ENCODE measurements around the gene SYTL3.

SYTL3 gene

DNA sequence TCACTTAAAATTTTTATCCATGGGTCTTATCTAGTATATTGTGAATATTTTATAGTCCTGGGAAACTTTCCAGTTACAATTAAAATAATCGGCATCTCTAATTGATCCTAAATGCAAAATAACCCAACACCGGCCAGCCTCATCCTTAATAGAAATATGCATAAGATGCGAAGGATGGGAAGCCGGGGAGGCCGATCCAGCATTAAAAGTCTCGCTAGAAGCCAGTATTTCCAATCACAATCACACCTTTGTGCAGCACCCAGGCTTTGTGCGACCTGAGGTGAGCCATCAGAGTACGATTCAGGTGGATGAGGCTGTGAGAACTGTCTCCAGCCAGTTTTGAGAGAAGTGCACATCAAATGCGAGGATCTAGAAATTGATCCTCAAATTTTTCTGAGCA lies 104.0 kb downstream of the SYTL3 start:
- no peak for TF ChIP-seq ZNF274 (IDR thresholded peaks at IDR 0.05; ENCODE audit: low read depth, low read length)
- H3K4me3 ChIP-seq (ENCODE audit: low read length) = no peak overlapping the region

GRCh38 chr6:158754738-158755137 lies 104.9 kb downstream of the SYTL3 start:
- TF ChIP-seq ZNF274 (IDR thresholded peaks at IDR 0.05; ENCODE audit: low read depth, low read length) = no peak
- no peak overlapping the region for H3K4me3 ChIP-seq (ENCODE audit: low read length)

DNA sequence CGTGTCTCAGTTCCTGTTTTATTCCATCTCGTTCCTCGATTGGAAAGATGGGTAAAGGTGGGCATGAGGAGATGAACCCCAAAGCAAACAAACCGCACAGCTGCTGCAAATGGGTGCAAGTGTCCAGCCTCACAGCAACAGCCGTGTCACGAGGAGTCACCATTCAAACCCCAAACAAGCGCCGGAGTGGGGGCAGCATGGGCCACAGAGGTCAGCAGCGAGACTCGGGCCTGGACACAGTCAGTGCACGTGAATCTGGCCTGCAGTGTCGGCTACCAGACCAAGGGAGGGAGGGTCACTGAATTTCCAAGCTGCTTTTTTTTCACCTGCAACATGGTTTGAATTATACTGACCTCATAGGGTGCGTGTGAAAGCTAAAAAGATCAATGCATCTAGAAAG lies 105.8 kb downstream of the SYTL3 start:
- no peak overlapping the region for H3K4me3 ChIP-seq (ENCODE audit: low read length)
- no peak for TF ChIP-seq ZNF274 (IDR thresholded peaks at IDR 0.05; ENCODE audit: low read depth, low read length)

- TF ChIP-seq ZNF274 (IDR thresholded peaks at IDR 0.05; ENCODE audit: low read depth, low read length) = no peak
These were observed 106.3 kb downstream of the SYTL3 start for GRCh38 chr6:158756126-158756525.

GRCh38 chr6:158756977-158757752 lies 107.3 kb downstream of the SYTL3 start:
- no peak overlapping the region for H3K4me3 ChIP-seq (ENCODE audit: low read length)
- no peak for TF ChIP-seq ZNF274 (IDR thresholded peaks at IDR 0.05; ENCODE audit: low read depth, low read length)

More at GRCh38 chr6:158756126-158756525, 106.3 kb downstream of the SYTL3 start:
- H3K4me3 ChIP-seq (ENCODE audit: low read length) = no peak overlapping the region

DNA sequence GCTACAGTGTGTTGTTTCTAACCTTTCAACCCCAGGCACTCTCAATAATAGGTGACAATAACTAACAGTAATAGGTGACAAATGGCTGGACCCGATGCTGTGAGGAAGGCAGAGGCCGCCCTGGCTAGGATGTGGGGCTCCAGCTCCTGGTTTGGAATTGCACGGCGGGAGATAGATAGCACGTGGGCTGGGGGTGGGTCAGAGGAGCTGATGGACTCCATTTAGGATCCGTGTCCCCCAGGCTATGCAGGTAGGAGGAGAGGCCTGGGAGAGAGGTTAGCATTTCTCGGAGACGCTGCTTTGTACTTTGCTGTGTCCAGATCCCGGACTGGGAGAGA lies 107.9 kb downstream of the SYTL3 start:
- no peak overlapping the region for H3K4me3 ChIP-seq (ENCODE audit: low read length)
- no peak for TF ChIP-seq ZNF274 (IDR thresholded peaks at IDR 0.05; ENCODE audit: low read depth, low read length)

DNA sequence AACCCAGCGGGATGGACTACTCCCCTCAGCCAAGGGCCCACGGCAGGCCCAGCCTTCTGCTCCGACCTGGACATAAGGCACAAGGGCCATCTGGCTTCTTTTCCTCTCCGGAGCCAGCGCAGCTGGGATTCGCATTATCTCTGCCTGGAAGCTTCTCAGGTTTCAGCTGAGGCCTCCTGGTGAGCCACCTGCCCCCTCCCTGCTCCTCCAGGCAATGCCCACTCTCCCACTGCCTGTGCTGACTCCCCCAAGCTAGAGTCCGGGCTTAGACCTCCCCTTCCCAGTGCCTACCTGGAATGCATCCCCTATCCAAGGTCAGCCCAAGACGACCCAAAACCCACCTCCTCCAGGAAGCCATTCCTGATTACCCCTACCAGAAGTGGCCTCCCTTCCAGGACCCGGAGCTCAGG lies 108.6 kb downstream of the SYTL3 start:
- TF ChIP-seq ZNF274 (IDR thresholded peaks at IDR 0.05; ENCODE audit: low read depth, low read length) = no peak
- no peak overlapping the region for H3K4me3 ChIP-seq (ENCODE audit: low read length)

DNA sequence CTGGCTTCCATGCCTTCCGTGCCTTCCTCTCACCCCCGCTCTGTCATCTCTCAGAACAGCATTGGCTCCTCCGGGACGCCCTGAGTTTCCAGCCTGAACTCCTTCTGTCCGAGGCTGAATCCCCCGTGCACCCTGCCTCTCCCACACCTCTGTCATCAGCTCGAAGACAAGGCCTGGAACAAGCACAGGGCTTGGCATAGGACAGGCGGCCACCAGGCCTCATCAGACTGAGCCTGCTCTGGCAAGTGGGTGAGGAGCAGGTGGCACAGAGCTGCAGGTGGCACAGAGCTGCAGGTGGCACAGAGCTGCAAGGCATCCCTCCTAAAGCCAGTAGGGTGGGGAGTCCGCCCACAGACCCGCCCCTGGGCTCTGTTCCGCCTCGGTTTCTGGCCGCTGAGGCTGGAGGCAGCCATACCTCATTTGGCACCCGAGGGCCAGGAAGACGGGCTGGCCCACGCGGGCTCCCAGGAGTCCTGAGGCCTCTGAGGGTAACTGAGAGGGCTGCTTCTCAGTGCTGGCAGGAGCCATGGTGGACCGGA lies 109.2 kb downstream of the SYTL3 start:
- no peak for TF ChIP-seq ZNF274 (IDR thresholded peaks at IDR 0.05; ENCODE audit: low read depth, low read length)
- no peak overlapping the region for H3K4me3 ChIP-seq (ENCODE audit: low read length)

- no peak for TF ChIP-seq ZNF274 (IDR thresholded peaks at IDR 0.05; ENCODE audit: low read depth, low read length)
These were observed 110.2 kb downstream of the SYTL3 start for GRCh38 chr6:158759966-158760617.

DNA sequence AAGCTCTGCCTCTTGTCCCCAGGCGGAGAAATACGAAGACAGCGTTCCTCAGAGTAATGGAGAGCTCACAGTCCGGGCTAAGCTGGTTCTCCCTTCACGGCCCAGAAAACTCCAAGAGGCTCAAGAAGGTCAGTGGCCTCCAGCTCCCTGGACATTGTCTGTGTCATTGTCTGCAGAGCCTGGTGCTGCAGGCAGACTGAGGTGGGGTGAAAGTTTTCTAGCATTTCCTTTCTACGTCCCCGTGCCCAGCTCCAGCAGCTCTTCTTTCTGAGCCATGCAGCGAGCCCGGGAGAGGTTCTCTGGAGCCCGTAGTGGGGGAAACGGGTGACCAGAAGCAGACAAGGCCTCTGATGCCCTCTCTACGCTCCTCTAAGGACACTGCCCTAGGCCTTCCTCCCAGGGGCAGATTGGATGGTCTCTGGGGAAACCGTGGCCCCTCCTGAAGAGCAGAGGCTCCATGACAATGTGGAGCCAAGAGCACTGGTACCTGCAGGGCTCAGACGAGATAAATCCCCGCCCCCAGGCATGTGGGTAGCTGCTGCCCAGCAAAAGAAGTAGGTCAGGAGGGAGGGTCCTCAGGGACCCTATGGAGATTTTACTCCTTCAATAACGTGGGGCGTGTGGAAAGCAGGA lies 110.9 kb downstream of the SYTL3 start:
- no peak overlapping the region for H3K4me3 ChIP-seq (ENCODE audit: low read length)
- no peak for TF ChIP-seq ZNF274 (IDR thresholded peaks at IDR 0.05; ENCODE audit: low read depth, low read length)

More at GRCh38 chr6:158759966-158760617, 110.2 kb downstream of the SYTL3 start:
- H3K4me3 ChIP-seq (ENCODE audit: low read length) = no peak overlapping the region

DNA sequence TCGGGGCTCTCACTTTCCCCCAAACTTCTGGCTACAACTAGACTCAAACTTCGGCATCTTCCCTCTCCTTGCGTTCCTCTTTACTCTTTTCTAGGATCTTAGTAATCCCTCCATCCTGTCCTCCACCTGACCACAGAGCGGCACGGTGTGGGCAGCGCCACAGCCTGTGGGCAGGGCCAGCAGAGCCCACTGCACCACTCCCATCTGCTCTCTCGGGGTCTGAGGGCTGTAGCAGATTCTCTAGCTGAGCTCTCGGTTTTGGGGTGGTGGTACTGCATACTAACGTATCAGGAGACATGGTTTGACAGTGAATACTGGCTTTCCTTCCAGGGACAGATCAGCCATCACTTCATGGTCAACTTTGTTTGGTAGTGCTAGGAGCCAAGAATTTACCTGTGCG lies 111.9 kb downstream of the SYTL3 start:
- no peak for TF ChIP-seq ZNF274 (IDR thresholded peaks at IDR 0.05; ENCODE audit: low read depth, low read length)
- no peak overlapping the region for H3K4me3 ChIP-seq (ENCODE audit: low read length)

- no peak for TF ChIP-seq ZNF274 (IDR thresholded peaks at IDR 0.05; ENCODE audit: low read depth, low read length)
- H3K4me3 ChIP-seq (ENCODE audit: low read length) = no peak overlapping the region
These were observed 113.1 kb downstream of the SYTL3 start for GRCh38 chr6:158762787-158763433.

GRCh38 chr6:158763434-158764182 lies 113.8 kb downstream of the SYTL3 start:
- no peak for TF ChIP-seq ZNF274 (IDR thresholded peaks at IDR 0.05; ENCODE audit: low read depth, low read length)

More at GRCh38 chr6:158763434-158764182, 113.8 kb downstream of the SYTL3 start:
- H3K4me3 ChIP-seq (ENCODE audit: low read length) = no peak overlapping the region
